ENCODE results near the gene FGD4. TPM values are rescaled to one million over a fixed set of nuclear protein-coding genes. Genes with fewer than 3 reads are reported as not detected.
A peak's percentile ranks its signal among the peaks of the same experiment; 100 is the strongest.

The FGD4 gene
- total RNA-seq, 6 donors from 2014 or later = 44.0 to 78.6 (median 55.5) TPM

- Histone ChIP-seq H3K27ac (no peak overlapping the region), H3K36me3 (no peaks in the 10 kb centered on the region), H3K4me1 (peaks cover 26 to 41% (median 31%) of the 10 kb centered on the region in 4 donors), H3K27me3 (no peaks in the 10 kb centered on the region), H3K9me3 (no peaks in the 10 kb centered on the region), H3K4me3 (no peak overlapping the region)
- 53 to 61% methylated on average over 5 of the region's 5 CpGs for WGBS, 2 donors
- ATAC-seq (ENCODE audit: low FRiP score in 2 of 2) (no peak), DNase-seq (no peak)
- no peak for TF ChIP-seq POLR2A (IDR thresholded peaks at IDR 0.05)
- TF ChIP-seq EP300 (IDR thresholded peaks at IDR 0.05) = no peak
- no peak for TF ChIP-seq POLR2AphosphoS5 (IDR thresholded peaks at IDR 0.05)
- TF ChIP-seq CTCF (IDR thresholded peaks at IDR 0.05) = no peak
These were observed 52.5 kb downstream of the FGD4 start for GRCh38 chr12:32451816-32452215.

- Histone ChIP-seq H3K36me3 (no peaks in the 10 kb centered on the region), H3K4me1 (peaks cover 36 to 47% (median 40%) of the 10 kb centered on the region in 4 donors), H3K27me3 (no peaks in the 10 kb centered on the region), H3K27ac (peak overlapping the region in 2 of 4 donors; percentile 50 to 65), H3K9me3 (no peaks in the 10 kb centered on the region), H3K4me3 (no peak overlapping the region)
- WGBS, 2 donors = 52 to 68% methylated on average over 3 of the region's 3 CpGs
- no peak for DNase-seq
- ATAC-seq (ENCODE audit: low FRiP score in 2 of 2) = peak in 1 of 2 donors; percentile 60
- TF ChIP-seq EP300 (IDR thresholded peaks at IDR 0.05) (peak in 1 of 4 donors; percentile 40), CTCF (IDR thresholded peaks at IDR 0.05) (no peak)
These were observed 54.7 kb downstream of the FGD4 start for GRCh38 chr12:32454075-32454474.

- peaks cover 36 to 47% (median 40%) of the 10 kb centered on the region in 4 donors for H3K4me1 ChIP-seq
- H3K9me3 ChIP-seq = no peaks in the 10 kb centered on the region
- no peaks in the 10 kb centered on the region for H3K36me3 ChIP-seq
- no peaks in the 10 kb centered on the region for H3K27me3 ChIP-seq
- no peak overlapping the region for H3K4me3 ChIP-seq
- TF ChIP-seq POLR2AphosphoS5 (IDR thresholded peaks at IDR 0.05) (no peak), EP300 (IDR thresholded peaks at IDR 0.05) (no peak), CTCF (IDR thresholded peaks at IDR 0.05) (no peak), POLR2A (IDR thresholded peaks at IDR 0.05) (no peak)
- WGBS, 2 donors = 7 to 8% methylated on average over 1 of the region's 1 CpG
- H3K27ac ChIP-seq = peak overlapping the region in 2 of 4 donors; percentile 50 to 65
- no peak for ATAC-seq (ENCODE audit: low FRiP score in 2 of 2)
- DNase-seq = no peak
These were observed 55.5 kb downstream of the FGD4 start for GRCh38 chr12:32454866-32455265.

- H3K4me3 ChIP-seq = peak overlapping the region in 3 of 4 donors; percentile 7 to 31 (median 31)
- ATAC-seq (ENCODE audit: low FRiP score in 2 of 2) = peak in 1 of 2 donors; percentile 86
- TF ChIP-seq POLR2AphosphoS5 (IDR thresholded peaks at IDR 0.05) (no peak), CTCF (IDR thresholded peaks at IDR 0.05) (peak; percentile 37 to 71 (median 53)), POLR2A (IDR thresholded peaks at IDR 0.05) (no peak)
- H3K36me3 ChIP-seq = no peaks in the 10 kb centered on the region
- WGBS, 2 donors = 5 to 11% methylated on average over 1 of the region's 1 CpG
- H3K4me1 ChIP-seq = peaks cover 33 to 45% (median 37%) of the 10 kb centered on the region in 4 donors
- DNase-seq = no peak
- H3K27me3 ChIP-seq = no peaks in the 10 kb centered on the region
- H3K27ac ChIP-seq = peak overlapping the region in 3 of 4 donors; percentile 21 to 65 (median 60)
- H3K9me3 ChIP-seq = no peaks in the 10 kb centered on the region
These were observed 56.3 kb downstream of the FGD4 start for GRCh38 chr12:32455607-32456071.
